GM19372 (cell line): ENCODE measurements around the gene BORCS6.
A peak's percentile ranks its signal among the peaks of the same experiment; 100 is the strongest.
"Not testable (repeated sequence)": the region's sequence is repeated elsewhere in the genome, so short reads cannot be mapped to it uniquely, and the experiment has no call there.

Experiments used
- ATAC-seq: cut with Tn5 transposase; IDR thresholded peaks from one replicate; pipeline ENCODE4 v1.9.1; 2021; ENCODE audit warnings: mild to moderate bottlenecking, low read depth, moderate library complexity; ENCODE audit not compliant: unreplicated experiment

Gene BORCS6

GRCh38 chr17:8175795-8176196 is 14.2 kb downstream of the BORCS6 start:
- ATAC-seq: no peak

- no peak for ATAC-seq
Measured at GRCh38 chr17:8173871-8174322, 16.1 kb downstream of the BORCS6 start.

- peak; percentile 67 for ATAC-seq
Measured at GRCh38 chr17:8173056-8173870, 16.7 kb downstream of the BORCS6 start.

GRCh38 chr17:8170186-8170585 is 19.8 kb downstream of the BORCS6 start:
- ATAC-seq: not testable (repeated sequence)

GRCh38 chr17:8167526-8167925 is 22.5 kb downstream of the BORCS6 start:
- no peak for ATAC-seq

GRCh38 chr17:8166731-8167130 is 23.2 kb downstream of the BORCS6 start:
- no peak for ATAC-seq

- no peak for ATAC-seq
Measured at GRCh38 chr17:8164815-8165131, 25.2 kb downstream of the BORCS6 start.

- no peak for ATAC-seq
Measured at GRCh38 chr17:8163978-8164814, 25.8 kb downstream of the BORCS6 start.

GRCh38 chr17:8162997-8163977 is 26.7 kb downstream of the BORCS6 start:
- ATAC-seq: no peak

GRCh38 chr17:8162233-8162996 is 27.6 kb downstream of the BORCS6 start, which contains the start of gene VAMP2:
Gene VAMP2 (minus strand): TSS chr17:8162948. CDS start chr17:8162879, 69 bp downstream.
- peak; percentile 57 for ATAC-seq

GRCh38 chr17:8161289-8162232 is 28.4 kb downstream of the BORCS6 start:
- ATAC-seq: no peak

GRCh38 chr17:8160741-8161221 is 29.2 kb downstream of the BORCS6 start:
- ATAC-seq: no peak

- ATAC-seq: no peak
Measured at GRCh38 chr17:8160224-8160577, 29.8 kb downstream of the BORCS6 start.

GRCh38 chr17:8159459-8160223 is 30.3 kb downstream of the BORCS6 start:
- ATAC-seq: no peak

GRCh38 chr17:8159032-8159400 is 31.0 kb downstream of the BORCS6 start:
- no peak for ATAC-seq

- ATAC-seq: no peak
Measured at GRCh38 chr17:8158267-8159031, 31.5 kb downstream of the BORCS6 start.
